HCT116 (cell line): ENCODE measurements around the gene TOMM34. TPM values are rescaled to one million over a fixed set of nuclear protein-coding genes. Genes with fewer than 3 reads are reported as not detected.

Experiments used
- ATAC-seq: fragments of 200-7000 bp; cut with Tn5 transposase; 2 replicates; pipeline ENCODE4 v1.9.1; 2020; ENCODE audit warnings: mild to moderate bottlenecking, moderate library complexity
- BruUV-seq: library from RNA; stranded (reverse); fragments of 400-500 nt; replicated peaks from 2 replicates; lab custom pipeline; 2021; lab: Mats Ljungman, UMichigan
- CTCF ChIA-PET: fragments of 300-600 bp; sonication (Branson Sonifier 250); formaldehyde crosslinking; loops from one replicate; lab custom pipeline; 2021; ENCODE audit warnings: antibody characterized with exemption; lab: Charles Lee
- POLR2A ChIA-PET: fragments of 300-600, 350-600 bp; sonication (Branson Sonifier 250); formaldehyde crosslinking; loops from one replicate; lab custom pipeline; 2021; ENCODE audit warnings: antibody characterized with exemption; lab: Charles Lee
- RAD21 ChIA-PET, 2 experiments: fragments of 300-600 bp; sonication (Branson Sonifier 250); formaldehyde crosslinking; loops; one replicate each; lab custom pipeline; 2023; ENCODE audit warnings: low total read pairs in 2 of 2; ENCODE audit not compliant: uncharacterized antibody in 2 of 2, unreplicated experiment in 2 of 2, low non-redundant PET in 1 of 2; lab: Charles Lee
- DNase-seq: peaks from one replicate; pipeline ENCODE4 v3.0.0-alpha.2; 2010; ENCODE audit warnings: low read depth, low spot score
- H2AFZ ChIP-seq: fragments of 200-600 bp; shearing (Covaris generic), sonication (generic); 2 replicates; pipeline ENCODE4 v1.6.1; 2017; ENCODE audit warnings: low read depth, mixed run types, mixed read lengths, antibody characterized with exemption, low read length; ENCODE audit not compliant: poor library complexity, severe bottlenecking
- H3K27ac ChIP-seq: 2 replicates; pipeline ENCODE4 v1.5.1; 2012; ENCODE audit warnings: low read depth, low read length
- H3K27me3 ChIP-seq: fragments of 200-600 bp; sonication (generic); 2 replicates; pipeline ENCODE4 v1.6.1; 2016; ENCODE audit warnings: mixed run types, low read length, mixed read lengths; ENCODE audit not compliant: insufficient read depth
- H3K36me3 ChIP-seq, 2 experiments: fragments of 200-500 bp in 1 of 2; fragments of 200-600 bp in 1 of 2; sonication (Bioruptor generic) in 1 of 2; sonication (generic) in 1 of 2; 2 replicates each; pipeline versions ENCODE4 v1.5.1 to v1.6.1; 2014 to 2016; ENCODE audit warnings: low read length in 2 of 2, inconsistent platforms in 1 of 2, mixed read lengths in 1 of 2, mixed run types in 1 of 2; ENCODE audit not compliant: insufficient read depth in 2 of 2, control insufficient read depth in 1 of 2
- H3K4me1 ChIP-seq, 2 experiments: fragments of 200-600 bp in 1 of 2; sonication (generic) in 1 of 2; 2 replicates each; pipeline versions ENCODE4 v1.5.1 to v1.6.1; 2012 to 2017; ENCODE audit warnings: low read length in 2 of 2, inconsistent platforms in 1 of 2, mild to moderate bottlenecking in 1 of 2, mixed read lengths in 1 of 2, mixed run types in 1 of 2, moderate library complexity in 1 of 2; ENCODE audit not compliant: insufficient read depth in 2 of 2, control insufficient read depth in 1 of 2
- H3K4me2 ChIP-seq: fragments of 200-600 bp; sonication (generic); 2 replicates; pipeline ENCODE4 v1.6.1; 2017; ENCODE audit warnings: mixed run types, low read length, mixed read lengths
- H3K4me3 ChIP-seq, 2 experiments: fragments of 200-600 bp in 1 of 2; sonication (generic) in 1 of 2; replicated peaks in 1 of 2; 2 replicates each; pipeline ENCODE4 v1.5.1; 2011 to 2016; ENCODE audit warnings: low read length in 2 of 2, control low read depth in 1 of 2, low read depth in 1 of 2, mild to moderate bottlenecking in 1 of 2, mixed read lengths in 1 of 2, mixed run types in 1 of 2
- H3K79me2 ChIP-seq: fragments of 200-600 bp; sonication (generic); 2 replicates; pipeline ENCODE4 v1.6.1; 2017; ENCODE audit warnings: mild to moderate bottlenecking, mixed run types, low read length, moderate library complexity, mixed read lengths; ENCODE audit not compliant: insufficient read depth
- H3K9ac ChIP-seq: fragments of 200-600 bp; sonication (generic); 2 replicates; pipeline ENCODE4 v1.6.1; 2016; ENCODE audit warnings: low read length, mixed read lengths
- H3K9me2 ChIP-seq: fragments of 200-600 bp; sonication (generic), shearing (Covaris generic); 2 replicates; pipeline ENCODE4 v1.6.1; 2017; ENCODE audit warnings: mixed run types, mild to moderate bottlenecking, moderate library complexity; ENCODE audit not compliant: insufficient read depth
- H3K9me3 ChIP-seq, 2 experiments: fragments of 200-500 bp in 1 of 2; fragments of 200-600 bp in 1 of 2; sonication (Bioruptor generic) in 1 of 2; sonication (generic) in 1 of 2; 2 replicates each; pipeline ENCODE4 v1.6.1; 2014 to 2017; ENCODE audit warnings: low read length in 2 of 2, mixed read lengths in 2 of 2, inconsistent platforms in 1 of 2, low read depth in 1 of 2, mild to moderate bottlenecking in 1 of 2, mixed run types in 1 of 2, moderate library complexity in 1 of 2; ENCODE audit not compliant: control insufficient read depth in 1 of 2, insufficient read depth in 1 of 2
- H4K20me1 ChIP-seq: fragments of 200-600 bp; sonication (generic), shearing (Covaris generic); 2 replicates; pipeline ENCODE4 v1.6.1; 2017; ENCODE audit warnings: mixed run types, mild to moderate bottlenecking, moderate library complexity; ENCODE audit not compliant: insufficient read depth
- CEBPB ChIP-seq: IDR thresholded peaks from 2 replicates; pipeline ENCODE4 v1.6.1; 2012; ENCODE audit warnings: low read depth
- EZH2 ChIP-seq: fragments of 200-600 bp; sonication (generic); IDR thresholded peaks from 2 replicates; pipeline ENCODE4 v1.6.1; 2017; ENCODE audit warnings: antibody characterized with exemption, mixed run types
- EZH2phosphoT487 ChIP-seq: fragments of 200-600 bp; IDR thresholded peaks from 2 replicates; pipeline ENCODE4 v1.6.1; 2018; ENCODE audit warnings: antibody characterized with exemption, borderline replicate concordance
- JUND ChIP-seq: IDR thresholded peaks from 2 replicates; pipeline ENCODE4 v1.6.1; 2012
- POLR2A ChIP-seq: IDR thresholded peaks from 2 replicates; pipeline ENCODE4 v1.7.0; 2011; ENCODE audit warnings: borderline replicate concordance; ENCODE audit not compliant: insufficient read depth, insufficient read length; ENCODE audit errors: extremely low read depth
- POLR2AphosphoS5 ChIP-seq: IDR thresholded peaks from 2 replicates; pipeline ENCODE4 v1.6.1; 2011; ENCODE audit warnings: mild to moderate bottlenecking, low read depth, low read length, moderate library complexity
- RAD21 ChIP-seq: IDR thresholded peaks from 2 replicates; pipeline ENCODE4 v1.6.1; 2012; ENCODE audit warnings: low read depth, mild to moderate bottlenecking
- SIN3A ChIP-seq: IDR thresholded peaks from 2 replicates; pipeline ENCODE4 v1.6.1; 2012; ENCODE audit warnings: low read depth
- SP1 ChIP-seq: IDR thresholded peaks from 2 replicates; pipeline ENCODE4 v1.6.1; 2012; ENCODE audit warnings: low read depth
- SRF ChIP-seq: IDR thresholded peaks from 2 replicates; pipeline ENCODE4 v1.6.1; 2012; ENCODE audit warnings: low read depth
- TCF7L2 ChIP-seq: IDR thresholded peaks from 2 replicates; pipeline ENCODE4 v1.7.0; 2011; ENCODE audit warnings: borderline replicate concordance, inconsistent platforms; ENCODE audit not compliant: insufficient read depth, insufficient read length; ENCODE audit errors: extremely low read depth
- YY1 ChIP-seq: IDR thresholded peaks from 2 replicates; pipeline ENCODE4 v1.6.1; 2011; ENCODE audit warnings: low read length, low read depth, moderate library complexity, mild to moderate bottlenecking; ENCODE audit not compliant: insufficient replicate concordance; ENCODE audit errors: extremely low read depth
- ZFX ChIP-seq: fragments of 450-650 bp; IDR thresholded peaks from 2 replicates; pipeline ENCODE4 v1.6.1; 2017
- ZNF274 ChIP-seq: fragments of 200-500 bp; sonication (Bioruptor generic); IDR thresholded peaks from 2 replicates; pipeline ENCODE4 v1.6.1; 2014; ENCODE audit warnings: mild to moderate bottlenecking, low read depth, low read length, inconsistent platforms
- intact Hi-C: fragments of 100-400 bp; cut with micrococcal nuclease; formaldehyde crosslinking; loops from 2 replicates; pipeline ENCODE4 v1.10.0; 2022
- total RNA-seq: library from RNA; stranded (reverse); gene quantifications from one replicate; pipeline ENCODE4 v1.2.1, GENCODE V29; 2021; ENCODE audit not compliant: unreplicated experiment
- TF ChIP-seq, protein P1 (sequence below), 3 experiments: fragments of 200-600 bp in 1 of 3; sonication (generic) in 1 of 3; IDR thresholded peaks in 2 of 3; conservative IDR thresholded peaks in 1 of 3; 2 replicates each; pipeline ENCODE4 v1.5.1; 2012 to 2017; ENCODE audit warnings: low read depth in 2 of 3, low read length in 2 of 3, antibody characterized with exemption in 1 of 3, borderline replicate concordance in 1 of 3, control low read depth in 1 of 3, mild to moderate bottlenecking in 1 of 3, mixed read lengths in 1 of 3, mixed run types in 1 of 3, moderate library complexity in 1 of 3; ENCODE audit not compliant: insufficient read depth in 1 of 3
- TF ChIP-seq, protein P2 (sequence below): IDR thresholded peaks from 2 replicates; pipeline ENCODE4 v1.6.1; 2012
- TF ChIP-seq, protein P3 (sequence below): IDR thresholded peaks from 2 replicates; pipeline ENCODE4 v1.6.1; 2012

The TOMM34 gene
- total RNA-seq, 1 experiment from 2014 or later: 51.7 TPM

DNA sequence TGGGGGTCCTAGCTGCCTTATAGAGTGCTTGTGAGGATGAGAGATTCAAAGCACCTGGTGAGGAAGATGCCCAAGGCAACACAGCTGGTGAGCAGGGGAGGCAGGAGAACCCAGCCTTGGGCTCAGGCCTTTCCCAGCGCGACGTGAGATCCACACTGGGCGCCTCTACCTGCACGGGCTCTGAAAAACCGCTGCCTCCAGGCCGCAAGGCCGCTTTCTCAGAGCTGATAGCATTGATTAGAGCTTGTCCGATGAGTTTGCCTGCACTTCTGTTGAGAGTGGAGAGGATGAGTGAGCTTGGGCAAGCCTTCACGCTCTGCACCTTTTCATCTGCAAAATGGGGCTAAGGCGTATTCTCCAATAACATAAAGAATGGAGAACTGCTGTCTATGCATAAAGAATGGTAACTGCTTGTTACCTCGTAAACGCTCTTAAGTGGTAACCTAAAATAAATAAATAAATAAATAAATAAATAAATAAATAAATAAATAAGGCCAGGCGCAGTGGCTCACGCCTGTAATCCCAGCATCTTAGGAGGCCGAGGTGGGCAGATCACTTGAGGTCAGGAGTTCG lies 49.4 kb downstream of the TOMM34 start:
- ChIA-PET CTCF (no interaction called here), POLR2A (interaction anchor here (0.9 kb wide), 1 partner anchor 26 kb away, joined by 3 read pairs; the partner anchor contains the start of gene YWHAB), RAD21 (no interaction called here)
- H3K9me3 ChIP-seq: no peaks in the 10 kb centered on the region
- ATAC-seq (peak; percentile 16), DNase-seq (no peak)
- peak overlapping the region; percentile 67 to 97 for H3K4me3 ChIP-seq
- H3K27ac ChIP-seq: peak overlapping the region; percentile 61
- peaks cover 36 to 38% of the 10 kb centered on the region in 2 experiments for H3K36me3 ChIP-seq
- H3K27me3 ChIP-seq: no peaks in the 10 kb centered on the region
- H3K9me2 ChIP-seq: no peaks in the 10 kb centered on the region
- TSS peak; percentile 91 for BruUV-seq
- H4K20me1 ChIP-seq: no peaks in the 10 kb centered on the region
- H3K9ac ChIP-seq: peak overlapping the region; percentile 77
- H3K4me1 ChIP-seq: peaks cover 12 to 17% of the 10 kb centered on the region in 2 experiments; a peak in 3 of 4 replicates
- peak overlapping the region; percentile 93 for H3K4me2 ChIP-seq
- no peak overlapping the region for H2AFZ ChIP-seq
- TF ChIP-seq JUND (no peak), ZFX (peak; percentile 16; the same call in 1 of the 2 replicates)
- peaks cover 21% of the 10 kb centered on the region for H3K79me2 ChIP-seq
- intact Hi-C loops: no loop called here

DNA sequence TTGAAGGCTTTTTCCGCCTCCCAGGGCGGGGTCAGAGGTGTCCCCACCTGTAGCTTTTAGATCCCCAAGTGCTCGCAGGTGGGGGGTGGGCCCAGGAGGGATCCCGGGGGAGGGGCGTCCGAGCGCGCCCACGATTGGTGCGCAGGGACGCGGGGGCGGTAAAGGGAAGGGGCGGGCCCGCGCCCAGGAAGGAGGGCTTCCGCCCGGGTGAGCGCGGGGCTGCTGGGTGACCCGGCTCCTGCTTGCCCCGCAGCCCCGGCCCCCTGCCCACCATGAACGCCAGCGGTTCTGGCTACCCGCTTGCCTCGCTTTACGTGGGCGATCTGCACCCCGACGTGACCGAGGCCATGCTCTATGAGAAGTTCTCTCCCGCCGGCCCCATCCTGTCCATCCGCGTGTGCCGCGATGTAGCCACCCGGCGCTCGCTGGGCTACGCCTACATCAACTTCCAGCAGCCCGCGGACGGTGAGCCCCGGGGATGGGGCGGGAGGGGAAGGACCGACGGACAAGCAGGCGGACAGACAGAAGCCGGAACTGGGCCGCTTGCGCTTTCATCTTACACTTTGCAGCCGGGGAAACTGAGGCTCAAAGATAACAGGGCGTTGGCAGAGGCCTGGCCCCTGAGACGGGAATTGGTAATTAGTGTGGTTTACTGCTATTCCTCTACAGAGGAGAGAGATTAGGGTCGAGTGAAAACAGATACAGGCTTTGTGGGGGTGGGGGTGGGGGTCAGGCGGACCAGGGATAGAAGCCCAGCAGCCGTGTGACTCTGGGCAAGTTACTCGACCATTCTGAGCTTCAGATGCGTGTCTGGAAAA lies 50.1 kb downstream of the TOMM34 start, which contains the start of gene PABPC1L:
Gene PABPC1L, plus strand, starts transcription at position 189 of the 818 bp plus-strand sequence. Its CDS starts 84 bp downstream, at position 273.
- peak within 1 kb of the TSS; percentile 93 for H3K4me2 ChIP-seq
- H3K79me2 ChIP-seq: peaks cover 21% of the 10 kb centered on the region
- H3K4me1 ChIP-seq: peaks cover 12 to 17% of the 10 kb centered on the region in 2 experiments; a peak in 3 of 4 replicates
- peak within 1 kb of the TSS; percentile 67 to 97 for H3K4me3 ChIP-seq
- BruUV-seq: no TSS peak
- ATAC-seq: peak; percentile 91
- H3K9me2 ChIP-seq: no peaks in the 10 kb centered on the region
- H2AFZ ChIP-seq: no peak within 1 kb of the TSS
- intact Hi-C loops: no loop called here
- no peaks in the 10 kb centered on the region for H3K9me3 ChIP-seq
- H3K9ac ChIP-seq: peak within 1 kb of the TSS; percentile 77
- H4K20me1 ChIP-seq: no peaks in the 10 kb centered on the region
- H3K27me3 ChIP-seq: no peaks in the 10 kb centered on the region
- CTCF ChIA-PET: interaction anchor here (0.6 to 1.5 kb wide), 4 partner anchors 14 to 163 kb away, joined by 3 to 5 read pairs (median 3); no protein-coding TSS in a partner anchor
- H3K36me3 ChIP-seq: peaks cover 42 to 44% of the 10 kb centered on the region in 2 experiments
- peak; percentile 49 for DNase-seq
- H3K27ac ChIP-seq: peak within 1 kb of the TSS; percentile 61
- RAD21 ChIA-PET: no interaction called here
- POLR2A ChIA-PET: interaction anchor here (0.6 to 1.5 kb wide), 10 partner anchors 10 to 821 kb away, joined by 3 to 6 read pairs (median 4); partner anchors contain the start of gene YWHAB
- TF ChIP-seq POLR2A: no peak
- TF ChIP-seq, protein P1, sequence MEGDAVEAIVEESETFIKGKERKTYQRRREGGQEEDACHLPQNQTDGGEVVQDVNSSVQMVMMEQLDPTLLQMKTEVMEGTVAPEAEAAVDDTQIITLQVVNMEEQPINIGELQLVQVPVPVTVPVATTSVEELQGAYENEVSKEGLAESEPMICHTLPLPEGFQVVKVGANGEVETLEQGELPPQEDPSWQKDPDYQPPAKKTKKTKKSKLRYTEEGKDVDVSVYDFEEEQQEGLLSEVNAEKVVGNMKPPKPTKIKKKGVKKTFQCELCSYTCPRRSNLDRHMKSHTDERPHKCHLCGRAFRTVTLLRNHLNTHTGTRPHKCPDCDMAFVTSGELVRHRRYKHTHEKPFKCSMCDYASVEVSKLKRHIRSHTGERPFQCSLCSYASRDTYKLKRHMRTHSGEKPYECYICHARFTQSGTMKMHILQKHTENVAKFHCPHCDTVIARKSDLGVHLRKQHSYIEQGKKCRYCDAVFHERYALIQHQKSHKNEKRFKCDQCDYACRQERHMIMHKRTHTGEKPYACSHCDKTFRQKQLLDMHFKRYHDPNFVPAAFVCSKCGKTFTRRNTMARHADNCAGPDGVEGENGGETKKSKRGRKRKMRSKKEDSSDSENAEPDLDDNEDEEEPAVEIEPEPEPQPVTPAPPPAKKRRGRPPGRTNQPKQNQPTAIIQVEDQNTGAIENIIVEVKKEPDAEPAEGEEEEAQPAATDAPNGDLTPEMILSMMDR (IDR thresholded peaks at IDR 0.05 in 2 of 3, conservative IDR thresholded peaks at IDR 0.05 in 1 of 3; ENCODE audit: borderline replicate concordance in 1 of 3, insufficient read depth in 1 of 3, low read depth in 2 of 3, low read length in 2 of 3): no peak
- TF ChIP-seq, protein P2, sequence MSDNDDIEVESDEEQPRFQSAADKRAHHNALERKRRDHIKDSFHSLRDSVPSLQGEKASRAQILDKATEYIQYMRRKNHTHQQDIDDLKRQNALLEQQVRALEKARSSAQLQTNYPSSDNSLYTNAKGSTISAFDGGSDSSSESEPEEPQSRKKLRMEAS: peak; percentile 58; the same call in 1 of the 2 replicates
- TF ChIP-seq, protein P3, sequence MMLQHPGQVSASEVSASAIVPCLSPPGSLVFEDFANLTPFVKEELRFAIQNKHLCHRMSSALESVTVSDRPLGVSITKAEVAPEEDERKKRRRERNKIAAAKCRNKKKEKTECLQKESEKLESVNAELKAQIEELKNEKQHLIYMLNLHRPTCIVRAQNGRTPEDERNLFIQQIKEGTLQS: no peak
- no peak for TF ChIP-seq RAD21
- TF ChIP-seq SP1: peak; percentile 37; the same call in 1 of the 2 replicates
- TF ChIP-seq ZNF274: no peak
- no peak for TF ChIP-seq EZH2phosphoT487
- TF ChIP-seq ZFX: peak; percentile 44
- peak; percentile 89 for TF ChIP-seq POLR2AphosphoS5
- TF ChIP-seq CEBPB: no peak
- TF ChIP-seq SRF: no peak
- TF ChIP-seq TCF7L2: no peak
- no peak for TF ChIP-seq YY1
- peak; percentile 78; the same call in 1 of the 2 replicates for TF ChIP-seq SIN3A
- no peak for TF ChIP-seq EZH2
